Smooth muscle cell (in vitro differentiated cells): ENCODE measurements around the gene NCAPD2. TPM values are rescaled to one million over a fixed set of nuclear protein-coding genes. Genes with fewer than 3 reads are reported as not detected.

ENCODE experiments used
- DNase-seq: peaks from one replicate; lab custom pipeline; 2025; ENCODE audit not compliant: unreplicated experiment; lab: John Stamatoyannopoulos, UW
- H2AFZ ChIP-seq: fragments of 200-600 bp; sonication (generic); 2 replicates; pipeline ENCODE4 v1.6.0; 2016; ENCODE audit warnings: antibody characterized with exemption, low read depth, mild to moderate bottlenecking
- H3F3A ChIP-seq: fragments of 200-600 bp; sonication (generic); 2 replicates; pipeline ENCODE4 v1.6.0; 2017; ENCODE audit warnings: antibody characterized with exemption, low read depth
- H3K27ac ChIP-seq: fragments of 200-600 bp; sonication (generic); 2 replicates; pipeline ENCODE4 v1.5.1; 2016; ENCODE audit warnings: low read depth, mild to moderate bottlenecking
- H3K27me3 ChIP-seq: fragments of 200-600 bp; sonication (generic); 2 replicates; pipeline ENCODE4 v1.6.1; 2016; ENCODE audit warnings: low read depth, mild to moderate bottlenecking
- H3K36me3 ChIP-seq: fragments of 200-600 bp; sonication (generic); 2 replicates; pipeline ENCODE4 v1.5.1; 2016; ENCODE audit warnings: low read depth
- H3K4me1 ChIP-seq: fragments of 200-600 bp; sonication (generic); 2 replicates; pipeline ENCODE4 v1.5.1; 2016; ENCODE audit warnings: low read depth
- H3K4me2 ChIP-seq: fragments of 200-600 bp; sonication (generic); 2 replicates; pipeline ENCODE4 v1.6.0; 2016; ENCODE audit warnings: mild to moderate bottlenecking
- H3K4me3 ChIP-seq: fragments of 200-600 bp; sonication (generic); 2 replicates; pipeline ENCODE4 v1.5.1; 2016; ENCODE audit warnings: mild to moderate bottlenecking
- H3K79me2 ChIP-seq: fragments of 200-600 bp; sonication (generic); 2 replicates; pipeline ENCODE4 v1.6.0; 2016; ENCODE audit warnings: low read depth, mild to moderate bottlenecking
- H3K9ac ChIP-seq: fragments of 200-600 bp; sonication (generic); 2 replicates; pipeline ENCODE4 v1.6.0; 2016; ENCODE audit warnings: low read depth
- H3K9me3 ChIP-seq: fragments of 200-600 bp; sonication (generic); replicated peaks from 2 replicates; pipeline ENCODE4 v1.5.1; 2016; ENCODE audit warnings: low read depth
- H4K20me1 ChIP-seq: fragments of 200-600 bp; sonication (generic); 2 replicates; pipeline ENCODE4 v1.6.0; 2016; ENCODE audit warnings: low read depth
- CTCF ChIP-seq: fragments of 200-600 bp; sonication (generic); IDR thresholded peaks from 2 replicates; pipeline ENCODE4 v1.5.1; 2017; ENCODE audit warnings: borderline replicate concordance, mild to moderate bottlenecking, antibody characterized with exemption; ENCODE audit not compliant: insufficient read depth, poor library complexity, severe bottlenecking
- WGBS: methylation state at CpG from one replicate; pipeline ENCODE4 v1.1.7; 2016; ENCODE audit warnings: low lambda C conversion rate; 5-methylcytosine and 5-hydroxymethylcytosine counted together
- polyA plus RNA-seq: library from polyadenylated mRNA; unstranded; fragments of >200 nt; fragmentation: Nextera tagmentation; extraction: Ambion mirVana; gene quantifications from 2 replicates; pipeline ENCODE4 v1.2.1, GENCODE V29; 2016
- total RNA-seq: library from RNA; depleted of rRNA; stranded (reverse); fragments of >200 nt; gene quantifications from 2 replicates; pipeline ENCODE4 v1.2.3, GENCODE V29; 2014

The NCAPD2 gene
- total and polyA plus RNA-seq, 2 experiments from 2014 or later = 17.6 to 22.7 TPM

- no peak overlapping the region for H3K4me3 ChIP-seq
- no peaks in the 10 kb centered on the region for H3K4me1 ChIP-seq
- H3K27ac ChIP-seq = no peak overlapping the region
- H3K9ac ChIP-seq = no peak overlapping the region
- H3K27me3 ChIP-seq = no peaks in the 10 kb centered on the region
- no peaks in the 10 kb centered on the region for H3K79me2 ChIP-seq
- TF ChIP-seq CTCF = no peak
- no peaks in the 10 kb centered on the region for H3K9me3 ChIP-seq
- 92% methylated on average over 5 of the region's 5 CpGs for WGBS
- no peak for DNase-seq
- peaks cover 20% of the 10 kb centered on the region for H3K36me3 ChIP-seq
- H3K4me2 ChIP-seq = no peak overlapping the region
- no peaks in the 10 kb centered on the region for H4K20me1 ChIP-seq
- H3F3A ChIP-seq = no peaks in the 10 kb centered on the region
- no peak overlapping the region for H2AFZ ChIP-seq
Measured at GRCh38 chr12:6524648-6525047, 30.7 kb downstream of the NCAPD2 start.

GRCh38 chr12:6526201-6526600 is 32.3 kb downstream of the NCAPD2 start:
- Histone ChIP-seq H3K4me3 (no peak overlapping the region), H3K9ac (no peak overlapping the region), H3K27me3 (no peaks in the 10 kb centered on the region), H3K79me2 (no peaks in the 10 kb centered on the region), H3F3A (peaks cover 13% of the 10 kb centered on the region), H2AFZ (no peak overlapping the region), H3K36me3 (peaks cover 14% of the 10 kb centered on the region), H3K27ac (no peak overlapping the region), H4K20me1 (no peaks in the 10 kb centered on the region), H3K4me1 (no peaks in the 10 kb centered on the region), H3K4me2 (no peak overlapping the region), H3K9me3 (no peaks in the 10 kb centered on the region)
- WGBS = 94% methylated on average over 7 of the region's 7 CpGs
- no peak for TF ChIP-seq CTCF
- DNase-seq = no peak

- no peak overlapping the region for H3K4me3 ChIP-seq
- H3K27ac ChIP-seq = no peak overlapping the region
- H3K4me1 ChIP-seq = peaks cover 5% of the 10 kb centered on the region
- DNase-seq = no peak
- no peaks in the 10 kb centered on the region for H3K9me3 ChIP-seq
- TF ChIP-seq CTCF = no peak
- H4K20me1 ChIP-seq = no peaks in the 10 kb centered on the region
- 87% methylated on average over 18 of the region's 19 CpGs for WGBS
- H3K36me3 ChIP-seq = peaks cover 14% of the 10 kb centered on the region
- no peaks in the 10 kb centered on the region for H3K27me3 ChIP-seq
- no peak overlapping the region for H2AFZ ChIP-seq
- peaks cover 21% of the 10 kb centered on the region for H3F3A ChIP-seq
- H3K79me2 ChIP-seq = no peaks in the 10 kb centered on the region
- no peak overlapping the region for H3K4me2 ChIP-seq
- H3K9ac ChIP-seq = no peak overlapping the region
Measured at GRCh38 chr12:6526766-6527525, 33.0 kb downstream of the NCAPD2 start.

- peaks cover 22% of the 10 kb centered on the region for H3F3A ChIP-seq
- peaks cover 14% of the 10 kb centered on the region for H3K36me3 ChIP-seq
- 93% methylated on average over 4 of the region's 4 CpGs for WGBS
- H3K4me1 ChIP-seq = peaks cover 10% of the 10 kb centered on the region
- no peak overlapping the region for H3K4me2 ChIP-seq
- no peak for TF ChIP-seq CTCF
- no peak overlapping the region for H3K4me3 ChIP-seq
- H3K9me3 ChIP-seq = no peaks in the 10 kb centered on the region
- H3K79me2 ChIP-seq = no peaks in the 10 kb centered on the region
- no peaks in the 10 kb centered on the region for H3K27me3 ChIP-seq
- no peak overlapping the region for H3K9ac ChIP-seq
- H2AFZ ChIP-seq = no peak overlapping the region
- H4K20me1 ChIP-seq = no peaks in the 10 kb centered on the region
- DNase-seq = no peak
- H3K27ac ChIP-seq = no peak overlapping the region
Measured at GRCh38 chr12:6527711-6528110, 33.8 kb downstream of the NCAPD2 start.
